Keratinocyte (primary cell): Measurements from ENCODE around the gene ZNF329. TPM values are rescaled to one million over a fixed set of nuclear protein-coding genes. Genes with fewer than 3 reads are reported as not detected.

Experiments
- DNase-seq: peaks from one replicate; pipeline ENCODE4 v3.0.0-alpha.2; 2011; ENCODE audit warnings: low read depth, missing footprints, low spot score
- FAIRE-seq: peaks from 2 replicates; lab custom pipeline; 2011; peaks lifted over from hg19 to GRCh38; lab: Jason Lieb, UNC
- H2AFZ ChIP-seq: 2 replicates; pipeline ENCODE4 v1.6.0; 2012; ENCODE audit warnings: low read length, control low read depth, inconsistent platforms; ENCODE audit not compliant: control insufficient read depth
- H3K27ac ChIP-seq: 2 replicates; pipeline ENCODE4 v1.5.1; 2011; ENCODE audit warnings: low read length; ENCODE audit not compliant: control insufficient read depth, insufficient read depth
- H3K27me3 ChIP-seq: 3 replicates; pipeline ENCODE4 v1.6.0; 2011; ENCODE audit warnings: low read length; ENCODE audit not compliant: control insufficient read depth, insufficient read depth; ENCODE audit errors: extremely low read depth
- H3K36me3 ChIP-seq, 2 experiments: 2 replicates in 1 of 2; 3 replicates in 1 of 2; pipeline ENCODE4 v1.5.1; 2011; ENCODE audit warnings: low read length in 2 of 2, mild to moderate bottlenecking in 1 of 2; ENCODE audit not compliant: control insufficient read depth in 2 of 2, insufficient read depth in 2 of 2; ENCODE audit errors: extremely low read depth in 1 of 2
- H3K4me1 ChIP-seq: 3 replicates; pipeline ENCODE4 v1.5.1; 2011; ENCODE audit warnings: low read length; ENCODE audit not compliant: control insufficient read depth, insufficient read depth; ENCODE audit errors: extremely low read depth
- H3K4me2 ChIP-seq: 3 replicates; pipeline ENCODE4 v1.6.0; 2011; ENCODE audit warnings: low read depth, low read length; ENCODE audit not compliant: control insufficient read depth, insufficient read depth; ENCODE audit errors: extremely low read depth
- H3K4me3 ChIP-seq, 3 experiments: fragments of 200-600 bp in 1 of 3; sonication (generic) in 1 of 3; 2 replicates in 2 of 3; 3 replicates in 1 of 3; pipeline ENCODE4 v1.5.1; 2011 to 2016; ENCODE audit warnings: low read length in 3 of 3, mild to moderate bottlenecking in 3 of 3, control low read depth in 2 of 3, inconsistent platforms in 1 of 3, low read depth in 1 of 3, mixed read lengths in 1 of 3, mixed run types in 1 of 3, moderate library complexity in 1 of 3; ENCODE audit not compliant: control insufficient read depth in 2 of 3, insufficient read depth in 2 of 3; ENCODE audit errors: extremely low read depth in 1 of 3
- H3K79me2 ChIP-seq: 2 replicates; pipeline ENCODE4 v1.6.0; 2012; ENCODE audit warnings: low read length; ENCODE audit not compliant: control insufficient read depth, insufficient read depth
- H3K9ac ChIP-seq: 3 replicates; pipeline ENCODE4 v1.6.0; 2011; ENCODE audit warnings: low read length; ENCODE audit not compliant: control insufficient read depth, insufficient read depth; ENCODE audit errors: extremely low read depth
- H3K9me1 ChIP-seq: 3 replicates; pipeline ENCODE4 v1.6.0; 2011; ENCODE audit warnings: low read length; ENCODE audit not compliant: control insufficient read depth, insufficient read depth; ENCODE audit errors: extremely low read depth
- H3K9me3 ChIP-seq: 2 replicates; pipeline ENCODE4 v1.5.1; 2012; ENCODE audit warnings: low read depth, low read length; ENCODE audit not compliant: control insufficient read depth
- H4K20me1 ChIP-seq: 3 replicates; pipeline ENCODE4 v1.6.0; 2011; ENCODE audit warnings: low read length; ENCODE audit not compliant: control insufficient read depth, insufficient read depth; ENCODE audit errors: extremely low read depth
- EZH2 ChIP-seq: IDR thresholded peaks from one replicate; pipeline ENCODE4 v1.6.1; 2012; ENCODE audit warnings: inconsistent platforms, mild to moderate bottlenecking, low read length, moderate library complexity
- dilution Hi-C: fragments of 300-500 bp; cut with MboI; formaldehyde crosslinking; loops from one replicate; pipeline ENCODE4 v1.7.0; 2020; ENCODE audit warnings: low sequenced_read_pairs; ENCODE audit not compliant: extremely low pct_ligation_motif_present
- polyA plus RNA-seq, 5 experiments: library from polyadenylated mRNA; depleted of rRNA in 3 of 5; stranded (reverse) in 3 of 5; stranded (forward) in 1 of 5; unstranded in 1 of 5; fragments of >200 nt; gene quantifications; 1 replicate in 1 of 5; 2 replicates in 3 of 5; 3 replicates in 1 of 5; pipeline versions ENCODE4 v1.2.1 to v1.2.3, GENCODE V29; 2011 to 2012; ENCODE audit warnings: missing spikeins in 2 of 5, low read depth in 1 of 5, low replicate concordance in 1 of 5
- TF ChIP-seq, protein P1 (sequence below), 3 experiments: IDR thresholded peaks in 1 of 3; conservative IDR thresholded peaks in 1 of 3; optimal IDR thresholded peaks in 1 of 3; 2 replicates in 2 of 3; 3 replicates in 1 of 3; pipeline versions ENCODE3 to v1.5.1; 2011; ENCODE audit warnings: low read length in 3 of 3, mild to moderate bottlenecking in 3 of 3, moderate library complexity in 2 of 3, control low read depth in 1 of 3, inconsistent platforms in 1 of 3; ENCODE audit not compliant: insufficient read depth in 2 of 3; ENCODE audit errors: extremely low read depth in 1 of 3

The ZNF329 gene
- polyA plus RNA-seq, 1 donor (not counting 4 experiments of a cell fraction or from before 2014, with no cell fraction given), result 8.5 TPM

DNA sequence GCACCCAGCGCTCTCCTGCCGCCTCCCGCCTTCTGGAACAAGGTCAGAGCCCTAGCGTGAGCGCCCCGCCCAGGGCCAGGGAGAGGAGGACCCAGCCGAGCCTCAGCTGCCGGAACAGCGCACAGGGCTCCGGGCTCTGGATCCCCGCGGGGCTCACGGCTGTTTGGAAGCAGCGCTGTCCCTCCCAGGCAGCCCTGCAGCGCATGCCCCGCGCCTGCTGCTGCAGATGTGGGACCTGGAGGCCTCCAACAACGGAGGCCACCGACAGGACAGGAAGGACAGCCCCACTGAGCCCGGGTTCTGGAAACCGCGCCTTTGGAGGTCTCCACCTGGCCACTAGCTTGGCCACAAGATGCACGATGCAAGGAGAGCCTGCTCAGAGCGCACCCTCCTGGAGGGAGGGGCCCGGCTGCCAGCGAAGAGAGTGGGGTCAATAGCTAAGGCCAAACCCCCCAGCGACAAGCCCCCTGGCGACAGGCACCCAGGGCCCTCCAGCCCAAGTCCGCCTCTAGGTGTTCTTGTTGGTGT, 65.2 kb downstream of the ZNF329 start:
- Histone ChIP-seq H3K9me1 (no peaks in the 10 kb centered on the region), H3K4me1 (no peaks in the 10 kb centered on the region), H3K79me2 (no peaks in the 10 kb centered on the region), H3K27me3 (no peaks in the 10 kb centered on the region), H3K9me3 (peaks cover 30% of the 10 kb centered on the region), H3K4me2 (no peak overlapping the region), H3K27ac (no peak overlapping the region), H2AFZ (no peak overlapping the region), H3K4me3 (no peak overlapping the region), H3K36me3 (peaks cover 0 to 12% of the 10 kb centered on the region in 2 experiments), H3K9ac (no peak overlapping the region), H4K20me1 (no peaks in the 10 kb centered on the region)
- FAIRE-seq, result no peak
- no peak for DNase-seq
- TF ChIP-seq, protein P1, sequence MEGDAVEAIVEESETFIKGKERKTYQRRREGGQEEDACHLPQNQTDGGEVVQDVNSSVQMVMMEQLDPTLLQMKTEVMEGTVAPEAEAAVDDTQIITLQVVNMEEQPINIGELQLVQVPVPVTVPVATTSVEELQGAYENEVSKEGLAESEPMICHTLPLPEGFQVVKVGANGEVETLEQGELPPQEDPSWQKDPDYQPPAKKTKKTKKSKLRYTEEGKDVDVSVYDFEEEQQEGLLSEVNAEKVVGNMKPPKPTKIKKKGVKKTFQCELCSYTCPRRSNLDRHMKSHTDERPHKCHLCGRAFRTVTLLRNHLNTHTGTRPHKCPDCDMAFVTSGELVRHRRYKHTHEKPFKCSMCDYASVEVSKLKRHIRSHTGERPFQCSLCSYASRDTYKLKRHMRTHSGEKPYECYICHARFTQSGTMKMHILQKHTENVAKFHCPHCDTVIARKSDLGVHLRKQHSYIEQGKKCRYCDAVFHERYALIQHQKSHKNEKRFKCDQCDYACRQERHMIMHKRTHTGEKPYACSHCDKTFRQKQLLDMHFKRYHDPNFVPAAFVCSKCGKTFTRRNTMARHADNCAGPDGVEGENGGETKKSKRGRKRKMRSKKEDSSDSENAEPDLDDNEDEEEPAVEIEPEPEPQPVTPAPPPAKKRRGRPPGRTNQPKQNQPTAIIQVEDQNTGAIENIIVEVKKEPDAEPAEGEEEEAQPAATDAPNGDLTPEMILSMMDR (optimal IDR thresholded peaks at IDR 0.05 in 1 of 3, IDR thresholded peaks at IDR 0.05 in 1 of 3, conservative IDR thresholded peaks at IDR 0.05 in 1 of 3; ENCODE audit: extremely low read depth in 1 of 3, insufficient read depth in 2 of 3, low read length in 3 of 3), result no peak
- TF ChIP-seq EZH2, result no peak
- dilution Hi-C loops, result no loop called here

DNA sequence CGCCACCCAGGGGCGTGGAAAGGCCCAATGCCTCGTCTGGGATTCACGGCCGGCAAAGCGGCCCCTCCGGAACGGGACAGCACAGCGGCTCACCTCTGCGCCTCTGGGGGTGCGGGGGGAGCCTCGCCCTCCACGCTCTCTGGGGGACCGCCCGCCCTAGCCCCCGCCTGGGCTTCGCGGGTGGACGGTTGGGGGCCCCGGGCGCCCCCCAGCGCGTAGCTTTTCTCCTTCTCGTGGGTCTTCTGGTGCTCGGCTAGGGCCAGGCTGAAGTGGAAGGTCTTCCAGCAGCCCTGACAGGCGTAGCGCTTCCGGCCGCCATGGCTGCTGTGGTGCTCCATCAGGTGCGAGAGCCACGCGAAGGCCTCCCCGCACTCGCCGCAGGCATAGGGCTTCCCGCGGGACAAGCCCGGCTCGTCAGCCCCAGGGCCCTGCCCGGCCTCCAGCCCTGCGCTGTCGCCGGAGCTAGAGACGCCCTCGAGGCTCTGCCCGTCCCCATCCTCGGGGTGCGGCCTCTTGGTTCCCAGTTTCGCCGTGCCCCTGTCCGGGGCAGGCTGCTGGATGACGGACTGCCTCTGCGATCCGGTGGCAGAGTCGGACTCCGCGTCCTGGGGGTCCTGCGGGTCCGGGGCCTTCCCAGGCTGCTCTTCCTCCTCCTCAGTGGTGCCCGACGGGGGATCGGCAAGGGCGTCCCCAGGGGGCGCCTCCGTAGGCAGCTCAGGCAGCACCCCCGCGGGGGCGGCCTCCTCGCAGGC, 65.8 kb downstream of the ZNF329 start:
- DNase-seq (no peak), FAIRE-seq (no peak)
- H3K4me3 ChIP-seq, result no peak overlapping the region
- dilution Hi-C loops, result no loop called here
- H3K4me2 ChIP-seq, result no peak overlapping the region
- no peaks in the 10 kb centered on the region for H4K20me1 ChIP-seq
- no peaks in the 10 kb centered on the region for H3K27me3 ChIP-seq
- no peak for TF ChIP-seq EZH2
- TF ChIP-seq, protein P1 (optimal IDR thresholded peaks at IDR 0.05 in 1 of 3, IDR thresholded peaks at IDR 0.05 in 1 of 3, conservative IDR thresholded peaks at IDR 0.05 in 1 of 3; ENCODE audit: extremely low read depth in 1 of 3, insufficient read depth in 2 of 3, low read length in 3 of 3), result no peak
- H2AFZ ChIP-seq, result no peak overlapping the region
- peaks cover 0 to 12% of the 10 kb centered on the region in 2 experiments for H3K36me3 ChIP-seq
- no peaks in the 10 kb centered on the region for H3K79me2 ChIP-seq
- no peak overlapping the region for H3K27ac ChIP-seq
- no peaks in the 10 kb centered on the region for H3K9me1 ChIP-seq
- no peaks in the 10 kb centered on the region for H3K4me1 ChIP-seq
- H3K9me3 ChIP-seq, result peaks cover 31% of the 10 kb centered on the region
- H3K9ac ChIP-seq, result no peak overlapping the region
